ENCODE data around the gene CATSPERB. TPM values are rescaled to one million over a fixed set of nuclear protein-coding genes. Genes with fewer than 3 reads are reported as not detected.
"Not testable (repeated sequence)": the region's sequence is repeated elsewhere in the genome, so short reads cannot be mapped to it uniquely, and the experiment has no call there.

CATSPERB gene
- total RNA-seq, 2 experiments from 2014 or later: 5.3 to 7.1 TPM

GRCh38 chr14:91744068-91744480 lies 12.2 kb upstream of the CATSPERB start:
- Mint-ChIP-seq H3K36me3 (ENCODE audit: low read depth) (no peaks in the 10 kb centered on the region), H3K4me1 (ENCODE audit: low read depth) (no peaks in the 10 kb centered on the region), H3K9me3 (no peaks in the 10 kb centered on the region), H3K4me3 (no peak overlapping the region), H3K27me3 (no peaks in the 10 kb centered on the region), H3K27ac (no peak overlapping the region)
- Histone ChIP-seq H3K9me3 (ENCODE audit: control insufficient read depth in 1 of 2, insufficient read depth in 1 of 2, low read length in 2 of 2) (no peaks in the 10 kb centered on the region), H3K4me1 (ENCODE audit: insufficient read depth, low read length) (no peaks in the 10 kb centered on the region), H3K27ac (ENCODE audit: low read depth in 1 of 2, low read length in 2 of 2) (no peak overlapping the region), H3K36me3 (ENCODE audit: insufficient read depth, low read length) (no peaks in the 10 kb centered on the region), H3K27me3 (ENCODE audit: control insufficient read depth in 1 of 2, insufficient read depth in 2 of 2, low read length in 2 of 2) (no peaks in the 10 kb centered on the region), H3K4me3 (ENCODE audit: low read length) (no peak overlapping the region)
- POLR2A ChIA-PET: no interaction called here
- DNase-seq (no peak), ATAC-seq (ENCODE audit: poor library complexity) (no peak)
- intact Hi-C loops (cut with DNase I, micrococcal nuclease): no loop called here
- CTCF ChIA-PET: no interaction called here
- TF ChIP-seq CTCF (IDR thresholded peaks at IDR 0.05): no peak

- no peak overlapping the region for H3K27ac Mint-ChIP-seq
- H3K9me3 Mint-ChIP-seq: no peaks in the 10 kb centered on the region
- no peak for DNase-seq
- H3K4me3 Mint-ChIP-seq: no peak overlapping the region
- ATAC-seq (ENCODE audit: poor library complexity): no peak
- H3K36me3 Mint-ChIP-seq (ENCODE audit: low read depth): no peaks in the 10 kb centered on the region
- H3K9me3 ChIP-seq (ENCODE audit: control insufficient read depth in 1 of 2, insufficient read depth in 1 of 2, low read length in 2 of 2): no peaks in the 10 kb centered on the region
- H3K4me1 ChIP-seq (ENCODE audit: insufficient read depth, low read length): no peaks in the 10 kb centered on the region
- no peaks in the 10 kb centered on the region for H3K27me3 ChIP-seq (ENCODE audit: control insufficient read depth in 1 of 2, insufficient read depth in 2 of 2, low read length in 2 of 2)
- intact Hi-C loops (cut with DNase I, micrococcal nuclease): no loop called here
- CTCF ChIA-PET: no interaction called here
- no peak for TF ChIP-seq CTCF (IDR thresholded peaks at IDR 0.05)
- no peaks in the 10 kb centered on the region for H3K36me3 ChIP-seq (ENCODE audit: insufficient read depth, low read length)
- no peaks in the 10 kb centered on the region for H3K4me1 Mint-ChIP-seq (ENCODE audit: low read depth)
- POLR2A ChIA-PET: no interaction called here
- no peak overlapping the region for H3K27ac ChIP-seq (ENCODE audit: low read depth in 1 of 2, low read length in 2 of 2)
- no peaks in the 10 kb centered on the region for H3K27me3 Mint-ChIP-seq
- no peak overlapping the region for H3K4me3 ChIP-seq (ENCODE audit: low read length)
Observed at GRCh38 chr14:91743305-91743653, 11.4 kb upstream of the CATSPERB start.

GRCh38 chr14:91742621-91743304 lies 10.9 kb upstream of the CATSPERB start:
- H3K4me3 ChIP-seq (ENCODE audit: low read length): no peak overlapping the region
- TF ChIP-seq CTCF (IDR thresholded peaks at IDR 0.05): no peak
- Mint-ChIP-seq H3K4me1 (ENCODE audit: low read depth) (no peaks in the 10 kb centered on the region), H3K9me3 (no peaks in the 10 kb centered on the region), H3K27ac (no peak overlapping the region), H3K4me3 (no peak overlapping the region), H3K27me3 (no peaks in the 10 kb centered on the region), H3K36me3 (ENCODE audit: low read depth) (no peaks in the 10 kb centered on the region)
- intact Hi-C loops (cut with DNase I, micrococcal nuclease): no loop called here
- H3K27me3 ChIP-seq (ENCODE audit: control insufficient read depth in 1 of 2, insufficient read depth in 2 of 2, low read length in 2 of 2): no peaks in the 10 kb centered on the region
- ATAC-seq (ENCODE audit: poor library complexity): no peak
- H3K27ac ChIP-seq (ENCODE audit: low read depth in 1 of 2, low read length in 2 of 2): no peak overlapping the region
- ChIA-PET POLR2A (no interaction called here), CTCF (no interaction called here)
- H3K9me3 ChIP-seq (ENCODE audit: control insufficient read depth in 1 of 2, insufficient read depth in 1 of 2, low read length in 2 of 2): no peaks in the 10 kb centered on the region
- no peaks in the 10 kb centered on the region for H3K4me1 ChIP-seq (ENCODE audit: insufficient read depth, low read length)
- H3K36me3 ChIP-seq (ENCODE audit: insufficient read depth, low read length): no peaks in the 10 kb centered on the region
- no peak for DNase-seq

- CTCF ChIA-PET; intact Hi-C loops (cut with DNase I, micrococcal nuclease); H3K36me3 ChIP-seq (ENCODE audit: insufficient read depth, low read length); H3K9me3 ChIP-seq (ENCODE audit: control insufficient read depth in 1 of 2, insufficient read depth in 1 of 2, low read length in 2 of 2); H3K36me3 Mint-ChIP-seq (ENCODE audit: low read depth); DNase-seq; POLR2A ChIA-PET; H3K27me3 ChIP-seq (ENCODE audit: control insufficient read depth in 1 of 2, insufficient read depth in 2 of 2, low read length in 2 of 2); H3K27ac Mint-ChIP-seq; H3K4me1 Mint-ChIP-seq (ENCODE audit: low read depth); H3K27ac ChIP-seq (ENCODE audit: low read depth in 1 of 2, low read length in 2 of 2); ATAC-seq (ENCODE audit: poor library complexity); H3K4me3 Mint-ChIP-seq; H3K4me1 ChIP-seq (ENCODE audit: insufficient read depth, low read length); H3K9me3 Mint-ChIP-seq; H3K27me3 Mint-ChIP-seq; H3K4me3 ChIP-seq (ENCODE audit: low read length): not testable (repeated sequence)
Observed at GRCh38 chr14:91739867-91740266, 8.0 kb upstream of the CATSPERB start.
